ENCODE data around the gene IFI44L.

The IFI44L gene

GRCh38 chr1:78640462-78640861 is 20.2 kb downstream of the IFI44L start:
- FAIRE-seq: peak; percentile 79
- no peak for DNase-seq (ENCODE audit: insufficient read length, low spot score)

GRCh38 chr1:78641558-78641957 is 21.3 kb downstream of the IFI44L start:
- DNase-seq (ENCODE audit: insufficient read length, low spot score) (no peak), FAIRE-seq (peak; percentile 80)

- no peak for FAIRE-seq
These were observed 25.5 kb downstream of the IFI44L start for GRCh38 chr1:78645723-78646122.

GRCh38 chr1:78647238-78647637 is 27.0 kb downstream of the IFI44L start:
- FAIRE-seq: no peak
- DNase-seq (ENCODE audit: insufficient read length, low spot score): no peak

More at GRCh38 chr1:78645723-78646122, 25.5 kb downstream of the IFI44L start:
- no peak for DNase-seq (ENCODE audit: insufficient read length, low spot score)

- peak; percentile 94 for FAIRE-seq
These were observed 29.4 kb downstream of the IFI44L start, which contains the start of gene IFI44 for GRCh38 chr1:78649628-78650027. Gene IFI44 (plus strand): TSS chr1:78649831. CDS start chr1:78650196, 365 bp downstream.

GRCh38 chr1:78650114-78650660 is 29.9 kb downstream of the IFI44L start:
- FAIRE-seq: peak; percentile 85
- DNase-seq (ENCODE audit: insufficient read length, low spot score): no peak

More at GRCh38 chr1:78649628-78650027, 29.4 kb downstream of the IFI44L start, which contains the start of gene IFI44:
- DNase-seq (ENCODE audit: insufficient read length, low spot score): peak; percentile 21

GRCh38 chr1:78651241-78651640 is 31.0 kb downstream of the IFI44L start:
- FAIRE-seq: no peak
- no peak for DNase-seq (ENCODE audit: insufficient read length, low spot score)

- peak; percentile 11 for FAIRE-seq
- no peak for DNase-seq (ENCODE audit: insufficient read length, low spot score)
These were observed 31.8 kb downstream of the IFI44L start for GRCh38 chr1:78652019-78652560.

GRCh38 chr1:78658901-78659300 is 38.7 kb downstream of the IFI44L start:
- FAIRE-seq (no peak), DNase-seq (ENCODE audit: insufficient read length, low spot score) (no peak)

GRCh38 chr1:78663923-78664322 is 43.7 kb downstream of the IFI44L start:
- DNase-seq (ENCODE audit: insufficient read length, low spot score) (no peak), FAIRE-seq (no peak)

- no peak for FAIRE-seq
These were observed 44.5 kb downstream of the IFI44L start for GRCh38 chr1:78664763-78665162.

GRCh38 chr1:78665809-78666208 is 45.6 kb downstream of the IFI44L start:
- DNase-seq (ENCODE audit: insufficient read length, low spot score): no peak
- peak; percentile 64 for FAIRE-seq

More at GRCh38 chr1:78664763-78665162, 44.5 kb downstream of the IFI44L start:
- DNase-seq (ENCODE audit: insufficient read length, low spot score): no peak

- DNase-seq (ENCODE audit: insufficient read length, low spot score) (no peak), FAIRE-seq (no peak)
These were observed 47.7 kb downstream of the IFI44L start for GRCh38 chr1:78667939-78668338.

GRCh38 chr1:78668427-78668826 is 48.2 kb downstream of the IFI44L start:
- DNase-seq (ENCODE audit: insufficient read length, low spot score) (no peak), FAIRE-seq (no peak)

- no peak for FAIRE-seq
- DNase-seq (ENCODE audit: insufficient read length, low spot score): no peak
These were observed 52.2 kb downstream of the IFI44L start for GRCh38 chr1:78672428-78672827.

GRCh38 chr1:78673120-78673519 is 52.9 kb downstream of the IFI44L start:
- no peak for FAIRE-seq
- DNase-seq (ENCODE audit: insufficient read length, low spot score): no peak

GRCh38 chr1:78676347-78676982 is 56.2 kb downstream of the IFI44L start:
- FAIRE-seq (peak; percentile 90), DNase-seq (ENCODE audit: insufficient read length, low spot score) (peak; percentile 9)

GRCh38 chr1:78676993-78677392 is 56.7 kb downstream of the IFI44L start:
- DNase-seq (ENCODE audit: insufficient read length, low spot score): no peak
- no peak for FAIRE-seq

GRCh38 chr1:78677788-78678187 is 57.5 kb downstream of the IFI44L start:
- no peak for DNase-seq (ENCODE audit: insufficient read length, low spot score)
- FAIRE-seq: no peak

- FAIRE-seq (peak; percentile 88), DNase-seq (ENCODE audit: insufficient read length, low spot score) (peak; percentile 15)
These were observed 58.1 kb downstream of the IFI44L start for GRCh38 chr1:78678324-78678723.

- no peak for FAIRE-seq
- DNase-seq (ENCODE audit: insufficient read length, low spot score): no peak
These were observed 61.0 kb downstream of the IFI44L start for GRCh38 chr1:78681265-78681664.

GRCh38 chr1:78682496-78682895 is 62.2 kb downstream of the IFI44L start:
- FAIRE-seq (no peak), DNase-seq (ENCODE audit: insufficient read length, low spot score) (no peak)

Measured in GM19239 (cell line).